HEK293 (cell line): ENCODE measurements around the gene LYPD3.

Experiments
- CTCF ChIA-PET: fragments of 350-600 bp; formaldehyde crosslinking; extraction: SDS; loops from one replicate; lab custom pipeline; 2021; ENCODE audit warnings: antibody characterized with exemption; lab: Yijun Ruan, JAX
- POLR2A ChIA-PET: fragments of 300-600 bp; formaldehyde crosslinking; extraction: SDS; loops from one replicate; lab custom pipeline; 2020; ENCODE audit warnings: antibody characterized with exemption, inconsistent platforms; lab: Yijun Ruan, JAX
- H3K27ac ChIP-seq: fragments of 200-500 bp; sonication (Bioruptor generic); 2 replicates; pipeline ENCODE4 v1.5.1; 2014; ENCODE audit warnings: low read depth, low read length, control low read depth, inconsistent platforms; ENCODE audit errors: extremely low read depth
- H3K36me3 ChIP-seq, 2 experiments: fragments of 200-500 bp in 1 of 2; sonication (Bioruptor generic) in 1 of 2; 1 replicate in 1 of 2; 2 replicates in 1 of 2; pipeline ENCODE4 v1.5.1; 2014 to 2017; ENCODE audit warnings: inconsistent platforms in 2 of 2, low read length in 2 of 2; ENCODE audit not compliant: control insufficient read depth in 2 of 2, insufficient read depth in 1 of 2
- H3K4me1 ChIP-seq: fragments of 200-500 bp; sonication (Bioruptor generic); 2 replicates; pipeline ENCODE4 v1.5.1; 2014; ENCODE audit warnings: mild to moderate bottlenecking, low read length, inconsistent platforms; ENCODE audit not compliant: control insufficient read depth, insufficient read depth
- H3K4me3 ChIP-seq: 2 replicates; pipeline ENCODE4 v1.5.1; 2011; ENCODE audit warnings: low read depth, mild to moderate bottlenecking, control low read depth, low read length, moderate library complexity
- H3K9me3 ChIP-seq: fragments of 200-500 bp; sonication (Bioruptor generic); 2 replicates; pipeline ENCODE4 v1.5.1; 2014; ENCODE audit warnings: low read depth, low read length, inconsistent platforms; ENCODE audit not compliant: control insufficient read depth, insufficient read depth
- BCL11A ChIP-seq: fragments of 450-650 bp; formaldehyde crosslinking; IDR thresholded peaks from 2 replicates; pipeline ENCODE4 v1.5.1; 2016; ENCODE audit warnings: low read depth, missing biosample characterization, missing genetic modification characterization
- EGR2 ChIP-seq: fragments of 450-650 bp; formaldehyde crosslinking; IDR thresholded peaks from 2 replicates; pipeline ENCODE4 v1.5.1; 2016; ENCODE audit warnings: low read depth, missing biosample characterization, missing genetic modification characterization
- OVOL3 ChIP-seq: fragments of 450-650 bp; formaldehyde crosslinking; IDR thresholded peaks from 2 replicates; pipeline ENCODE4 v1.5.1; 2016; ENCODE audit warnings: missing biosample characterization, missing genetic modification characterization
- REPIN1 ChIP-seq: fragments of 450-650 bp; formaldehyde crosslinking; IDR thresholded peaks from 2 replicates; pipeline ENCODE4 v1.5.1; 2017; ENCODE audit warnings: missing biosample characterization, missing genetic modification characterization, low read depth
- ZBTB11 ChIP-seq: fragments of 450-650 bp; formaldehyde crosslinking; conservative IDR thresholded peaks from 2 replicates; pipeline ENCODE4 v1.5.1; 2016; ENCODE audit warnings: low read depth, missing biosample characterization, missing genetic modification characterization
- ZFHX2 ChIP-seq: fragments of 450-650 bp; formaldehyde crosslinking; conservative IDR thresholded peaks from 2 replicates; pipeline ENCODE4 v1.5.1; 2016; ENCODE audit warnings: missing biosample characterization, missing genetic modification characterization
- ZFP37 ChIP-seq: fragments of 450-650 bp; formaldehyde crosslinking; IDR thresholded peaks from 2 replicates; pipeline ENCODE4 v1.5.1; 2016; ENCODE audit warnings: missing biosample characterization, missing genetic modification characterization
- ZNF121 ChIP-seq: fragments of 450-650 bp; formaldehyde crosslinking; IDR thresholded peaks from 2 replicates; pipeline ENCODE4 v1.5.1; 2016; ENCODE audit warnings: missing biosample characterization, missing genetic modification characterization
- ZNF157 ChIP-seq: fragments of 450-650 bp; formaldehyde crosslinking; IDR thresholded peaks from 2 replicates; pipeline ENCODE4 v1.5.1; 2016; ENCODE audit warnings: missing biosample characterization, missing genetic modification characterization
- ZNF174 ChIP-seq: fragments of 450-650 bp; formaldehyde crosslinking; IDR thresholded peaks from 2 replicates; pipeline ENCODE4 v1.5.0; 2017; ENCODE audit warnings: missing biosample characterization, mild to moderate bottlenecking, missing genetic modification characterization
- ZNF19 ChIP-seq: fragments of 450-650 bp; formaldehyde crosslinking; IDR thresholded peaks from 2 replicates; pipeline ENCODE4; 2016; ENCODE audit warnings: missing biosample characterization, missing genetic modification characterization, low read depth
- ZNF202 ChIP-seq: fragments of 450-650 bp; formaldehyde crosslinking; IDR thresholded peaks from 2 replicates; pipeline ENCODE4 v1.5.1; 2016; ENCODE audit warnings: missing biosample characterization, missing genetic modification characterization, borderline replicate concordance
- ZNF324 ChIP-seq: fragments of 450-650 bp; formaldehyde crosslinking; IDR thresholded peaks from 2 replicates; pipeline ENCODE4 v1.5.1; 2016; ENCODE audit warnings: missing biosample characterization, missing genetic modification characterization
- ZNF335 ChIP-seq: fragments of 450-650 bp; formaldehyde crosslinking; conservative IDR thresholded peaks from 2 replicates; pipeline ENCODE4 v1.5.1; 2016; ENCODE audit warnings: missing biosample characterization, missing genetic modification characterization
- ZNF366 ChIP-seq: fragments of 450-650 bp; formaldehyde crosslinking; conservative IDR thresholded peaks from 2 replicates; pipeline ENCODE4 v1.5.1; 2016; ENCODE audit warnings: missing biosample characterization, missing genetic modification characterization
- ZNF391 ChIP-seq: fragments of 450-650 bp; formaldehyde crosslinking; IDR thresholded peaks from 2 replicates; pipeline ENCODE4 v1.5.1; 2016; ENCODE audit warnings: low read depth, missing biosample characterization, missing genetic modification characterization, borderline replicate concordance
- ZNF404 ChIP-seq: fragments of 450-650 bp; formaldehyde crosslinking; IDR thresholded peaks from 2 replicates; pipeline ENCODE4 v1.5.1; 2017; ENCODE audit warnings: missing biosample characterization, missing genetic modification characterization
- ZNF510 ChIP-seq: fragments of 450-650 bp; formaldehyde crosslinking; IDR thresholded peaks from 2 replicates; pipeline ENCODE4 v1.5.1; 2018; ENCODE audit warnings: mild to moderate bottlenecking, missing genetic modification characterization, missing biosample characterization; ENCODE audit not compliant: insufficient replicate concordance
- ZNF624 ChIP-seq: fragments of 450-650 bp; formaldehyde crosslinking; IDR thresholded peaks from 2 replicates; pipeline ENCODE4 v1.5.1; 2017; ENCODE audit warnings: missing biosample characterization, missing genetic modification characterization

LYPD3 gene

GRCh38 chr19:43489979-43490599, 24.7 kb upstream of the LYPD3 start:
- no peak overlapping the region for H3K4me3 ChIP-seq
- peaks cover 10 to 26% of the 10 kb centered on the region in 2 experiments for H3K36me3 ChIP-seq
- TF ChIP-seq ZNF624 (tag by site-specific recombination) (no peak), ZNF121 (tag by site-specific recombination) (peak; percentile 92), ZNF366 (tag by site-specific recombination) (peak; percentile 39; the same call in 1 of the 2 replicates), ZFP37 (tag by site-specific recombination) (no peak), REPIN1 (tag by site-specific recombination) (no peak), OVOL3 (tag by site-specific recombination) (no peak)
- CTCF ChIA-PET: interaction anchor here (0.7 to 1.7 kb wide), 5 partner anchors 14 to 1560 kb away, joined by 3 to 6 read pairs (median 5); no protein-coding TSS in a partner anchor
- H3K4me1 ChIP-seq: no peaks in the 10 kb centered on the region
- no peaks in the 10 kb centered on the region for H3K9me3 ChIP-seq
- no peak overlapping the region for H3K27ac ChIP-seq
- POLR2A ChIA-PET: interaction anchor here (0.5 to 2.9 kb wide), 5 partner anchors 10 to 28 kb away, joined by 3 to 11 read pairs (median 7); partner anchors contain the start of gene PHLDB3

GRCh38 chr19:43489310-43489709, 23.9 kb upstream of the LYPD3 start:
- H3K27ac ChIP-seq: no peak overlapping the region
- ChIA-PET POLR2A (interaction anchor here (1.5 to 2.9 kb wide), 2 partner anchors 15 to 26 kb away, joined by 7 to 11 read pairs; partner anchors contain the start of gene PHLDB3), CTCF (interaction anchor here (0.7 to 1.7 kb wide), 3 partner anchors 15 to 43 kb away, joined by 3 to 6 read pairs (median 3); no protein-coding TSS in a partner anchor)
- H3K9me3 ChIP-seq: no peaks in the 10 kb centered on the region
- H3K4me1 ChIP-seq: no peaks in the 10 kb centered on the region
- TF ChIP-seq ZNF19 (tag by site-specific recombination) (no peak), ZNF391 (tag by site-specific recombination) (no peak), EGR2 (tag by site-specific recombination) (peak; percentile 28; the same call in 1 of the 2 replicates), ZNF157 (tag by site-specific recombination) (no peak), ZNF202 (tag by site-specific recombination) (no peak)
- H3K36me3 ChIP-seq: peaks cover 5 to 22% of the 10 kb centered on the region in 2 experiments
- H3K4me3 ChIP-seq: no peak overlapping the region

DNA sequence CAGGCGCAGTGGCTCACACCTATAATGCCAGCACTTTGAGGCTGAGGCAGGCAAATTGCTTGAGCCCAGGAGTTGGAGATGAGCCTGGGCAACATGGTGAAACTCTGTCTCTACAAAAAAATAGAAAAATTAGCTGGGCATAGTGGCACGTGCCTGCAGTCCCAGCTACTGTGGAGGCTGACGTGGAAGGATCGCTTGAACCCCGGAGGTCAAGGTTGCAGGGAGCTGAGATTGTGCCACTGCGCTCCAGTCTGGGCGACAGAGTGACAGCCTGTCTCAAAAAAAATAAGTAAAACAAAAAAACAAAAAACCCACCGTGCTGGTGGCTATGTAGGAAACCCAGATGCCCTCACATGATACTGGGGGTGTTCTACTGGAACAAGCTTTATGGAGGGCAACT, 22.8 kb upstream of the LYPD3 start:
- ChIA-PET POLR2A (interaction anchor here (1.9 kb wide), 1 partner anchor 16 kb away, joined by 6 read pairs; the partner anchor contains the start of gene PHLDB3), CTCF (interaction anchor here (0.6 kb wide), 1 partner anchor 268 kb away, joined by 3 read pairs; no protein-coding TSS in a partner anchor)
- H3K4me3 ChIP-seq: no peak overlapping the region
- TF ChIP-seq ZNF174 (tag by site-specific recombination) (no peak), ZNF510 (tag by site-specific recombination) (no peak)
- H3K4me1 ChIP-seq: no peaks in the 10 kb centered on the region
- H3K9me3 ChIP-seq: no peaks in the 10 kb centered on the region
- peaks cover 5 to 21% of the 10 kb centered on the region in 2 experiments; a peak in 2 of 3 replicates for H3K36me3 ChIP-seq
- no peak overlapping the region for H3K27ac ChIP-seq

DNA sequence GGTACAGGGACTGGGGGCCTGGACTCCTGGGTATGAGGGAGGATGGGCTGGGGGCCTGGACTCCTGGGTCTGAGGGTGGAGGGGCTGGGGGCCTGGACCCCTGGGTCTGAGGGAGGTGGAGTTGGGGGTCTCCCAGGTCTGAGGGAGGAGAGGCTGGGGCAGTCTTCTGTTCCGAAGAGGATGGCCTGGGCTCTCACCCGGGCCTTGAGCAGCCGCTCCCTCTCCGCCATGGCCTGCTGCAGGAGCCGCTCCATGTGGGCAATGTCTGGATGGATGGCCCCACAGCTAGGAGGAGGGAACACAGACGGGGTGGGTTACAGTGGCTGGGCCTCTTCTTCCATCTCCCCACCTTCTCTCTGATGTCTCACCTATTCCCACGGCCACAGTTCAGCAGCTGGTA, 21.0 kb upstream of the LYPD3 start:
- ChIA-PET POLR2A (interaction anchor here (0.5 to 0.7 kb wide), 2 partner anchors 16 to 47 kb away, joined by 3 to 5 read pairs; no protein-coding TSS in a partner anchor), CTCF (interaction anchor here (0.9 to 4.6 kb wide), 2 partner anchors 32 to 39 kb away, joined by 3 to 24 read pairs; no protein-coding TSS in a partner anchor)

More for the DNA sequence above, 21.0 kb upstream of the LYPD3 start:
- Histone ChIP-seq H3K36me3 (peaks cover 5 to 19% of the 10 kb centered on the region in 2 experiments; a peak in 2 of 3 replicates), H3K4me3 (no peak overlapping the region), H3K4me1 (no peaks in the 10 kb centered on the region), H3K9me3 (no peaks in the 10 kb centered on the region), H3K27ac (no peak overlapping the region)
- TF ChIP-seq BCL11A (tag by site-specific recombination) (no peak), ZBTB11 (tag by site-specific recombination) (no peak), ZNF335 (tag by site-specific recombination) (no peak), ZNF404 (tag by site-specific recombination) (no peak), ZFHX2 (tag by site-specific recombination) (no peak), ZNF324 (tag by site-specific recombination) (no peak)
